ENCODE data around the gene STK38.

- no peak for TF ChIP-seq POLR2A (IDR thresholded peaks at IDR 0.05)
- TF ChIP-seq CTCF (IDR thresholded peaks at IDR 0.05): no peak
These were observed 34.4 kb upstream of the STK38 start for GRCh38 chr6:36581716-36582115.
